Measurements from ENCODE around the gene SPTBN5.

The SPTBN5 gene

GRCh38 chr15:41914411-41914810 lies 20.6 kb upstream of the SPTBN5 start:
- H3K4me3 ChIP-seq (ENCODE audit: low read depth, low read length), result no peak overlapping the region
- no peak for TF ChIP-seq CTCF (IDR thresholded peaks at IDR 0.05; ENCODE audit: control insufficient read depth, extremely low read depth, insufficient read depth)
- no peak for DNase-seq (ENCODE audit: low read depth)

- TF ChIP-seq CTCF (IDR thresholded peaks at IDR 0.05; ENCODE audit: control insufficient read depth, extremely low read depth, insufficient read depth), result no peak
- H3K4me3 ChIP-seq (ENCODE audit: low read depth, low read length), result no peak overlapping the region
Measured at GRCh38 chr15:41913256-41913655, 19.4 kb upstream of the SPTBN5 start.

GRCh38 chr15:41911691-41912345 lies 18.0 kb upstream of the SPTBN5 start:
- no peak for DNase-seq (ENCODE audit: low read depth)
- no peak for TF ChIP-seq CTCF (IDR thresholded peaks at IDR 0.05; ENCODE audit: control insufficient read depth, extremely low read depth, insufficient read depth)
- H3K4me3 ChIP-seq (ENCODE audit: low read depth, low read length), result no peak overlapping the region

More at GRCh38 chr15:41913256-41913655, 19.4 kb upstream of the SPTBN5 start:
- no peak for DNase-seq (ENCODE audit: low read depth)

- no peak for TF ChIP-seq CTCF (IDR thresholded peaks at IDR 0.05; ENCODE audit: control insufficient read depth, extremely low read depth, insufficient read depth)
- no peak for DNase-seq (ENCODE audit: low read depth)
- H3K4me3 ChIP-seq (ENCODE audit: low read depth, low read length), result no peak overlapping the region
Measured at GRCh38 chr15:41908736-41909461, 15.0 kb upstream of the SPTBN5 start.

GRCh38 chr15:41907141-41907540 lies 13.3 kb upstream of the SPTBN5 start:
- DNase-seq (ENCODE audit: low read depth), result no peak
- no peak overlapping the region for H3K4me3 ChIP-seq (ENCODE audit: low read depth, low read length)
- no peak for TF ChIP-seq CTCF (IDR thresholded peaks at IDR 0.05; ENCODE audit: control insufficient read depth, extremely low read depth, insufficient read depth)

- TF ChIP-seq CTCF (IDR thresholded peaks at IDR 0.05; ENCODE audit: control insufficient read depth, extremely low read depth, insufficient read depth), result no peak
- DNase-seq (ENCODE audit: low read depth), result no peak
- H3K4me3 ChIP-seq (ENCODE audit: low read depth, low read length), result no peak overlapping the region
Measured at GRCh38 chr15:41906608-41907007, 12.8 kb upstream of the SPTBN5 start.
